Suprapubic skin (tissue), 4 donors: ENCODE data around the gene NPHP4. TPM values are rescaled to one million over a fixed set of nuclear protein-coding genes. Genes with fewer than 3 reads are reported as not detected.

Experiments
- DNase-seq, 2 donors: peaks; one replicate each; pipeline ENCODE4 v3.0.0-alpha.2; 2019; ENCODE audit warnings: low spot score in 2 of 2
- H3K27ac ChIP-seq: fragments of 200-600 bp; sonication (generic); one replicate; pipeline ENCODE4 v1.5.1; 2019
- H3K27me3 ChIP-seq: fragments of 200-600 bp; sonication (generic); one replicate; pipeline ENCODE4 v1.5.1; 2019
- H3K36me3 ChIP-seq: fragments of 200-600 bp; sonication (generic); one replicate; pipeline ENCODE4 v1.5.1; 2019
- H3K4me1 ChIP-seq: fragments of 200-600 bp; sonication (generic); one replicate; pipeline ENCODE4 v1.5.1; 2019
- H3K4me3 ChIP-seq: fragments of 200-600 bp; sonication (generic); one replicate; pipeline ENCODE4 v1.5.1; 2019; ENCODE audit warnings: mild to moderate bottlenecking
- H3K9me3 ChIP-seq: fragments of 200-600 bp; sonication (generic); one replicate; pipeline ENCODE4 v1.5.1; 2019
- EP300 ChIP-seq: sonication (generic); formaldehyde crosslinking; IDR thresholded peaks from one replicate; pipeline ENCODE4 v1.6.1; 2017; ENCODE audit warnings: antibody characterized with exemption
- POLR2A ChIP-seq, 2 donors: fragments of 450-650 bp; IDR thresholded peaks; one replicate each; pipeline ENCODE4 v1.6.1; 2017; ENCODE audit warnings: antibody characterized with exemption in 2 of 2, mild to moderate bottlenecking in 2 of 2, moderate library complexity in 2 of 2
- POLR2AphosphoS5 ChIP-seq, 3 donors: sonication (generic); formaldehyde crosslinking; IDR thresholded peaks; one replicate each; pipeline ENCODE4 v1.6.1; 2017; ENCODE audit warnings: antibody characterized with exemption in 3 of 3
- WGBS: methylation state at CpG from one replicate; pipeline ENCODE4 v1.1.5; 2018; 5-methylcytosine and 5-hydroxymethylcytosine counted together
- total RNA-seq, 4 donors: library from RNA; depleted of rRNA; stranded (reverse); fragments of >200 nt; gene quantifications; one replicate each; pipeline ENCODE4 v1.1.0, GENCODE V29; 2016
- TF ChIP-seq, protein P1 (sequence below), 2 donors: fragments of 200-600 bp in 1 of 2; fragments of 450-650 bp in 1 of 2; sonication (generic) in 1 of 2; IDR thresholded peaks; one replicate each; pipeline ENCODE4 v1.5.1; 2016 to 2019; ENCODE audit warnings: antibody characterized with exemption in 2 of 2, mild to moderate bottlenecking in 1 of 2, moderate library complexity in 1 of 2

NPHP4 gene
- total RNA-seq, 4 donors from 2014 or later, result 26.3 to 33.7 (median 29.1) TPM

DNA sequence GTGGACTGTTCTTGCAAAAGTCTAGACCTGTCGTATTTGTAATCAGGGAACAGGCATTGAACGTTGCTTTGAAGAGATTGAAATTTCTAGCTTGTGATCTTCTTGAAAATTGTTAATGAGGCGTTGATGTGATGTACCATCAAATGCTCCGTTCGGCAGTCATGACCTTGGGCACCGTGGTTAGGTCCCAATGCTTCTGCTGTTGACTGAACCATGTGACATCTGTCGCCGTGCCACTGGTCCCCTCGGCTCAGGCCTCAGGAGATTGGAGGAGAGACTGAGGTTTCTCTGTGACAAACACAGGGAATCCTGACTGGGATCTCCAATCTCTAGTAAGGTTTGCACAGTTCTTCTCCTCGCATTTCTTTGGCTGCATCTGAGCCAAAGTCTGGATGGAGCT, 35.4 kb upstream of the NPHP4 start:
- Histone ChIP-seq H3K36me3 (no peaks in the 10 kb centered on the region), H3K9me3 (no peaks in the 10 kb centered on the region), H3K27me3 (peaks cover 9% of the 10 kb centered on the region), H3K27ac (no peak overlapping the region), H3K4me3 (peak overlapping the region; percentile 10), H3K4me1 (peaks cover 22% of the 10 kb centered on the region)
- no peak for DNase-seq
- WGBS, result 65% methylated on average over 10 of the region's 10 CpGs
- TF ChIP-seq, protein P1, sequence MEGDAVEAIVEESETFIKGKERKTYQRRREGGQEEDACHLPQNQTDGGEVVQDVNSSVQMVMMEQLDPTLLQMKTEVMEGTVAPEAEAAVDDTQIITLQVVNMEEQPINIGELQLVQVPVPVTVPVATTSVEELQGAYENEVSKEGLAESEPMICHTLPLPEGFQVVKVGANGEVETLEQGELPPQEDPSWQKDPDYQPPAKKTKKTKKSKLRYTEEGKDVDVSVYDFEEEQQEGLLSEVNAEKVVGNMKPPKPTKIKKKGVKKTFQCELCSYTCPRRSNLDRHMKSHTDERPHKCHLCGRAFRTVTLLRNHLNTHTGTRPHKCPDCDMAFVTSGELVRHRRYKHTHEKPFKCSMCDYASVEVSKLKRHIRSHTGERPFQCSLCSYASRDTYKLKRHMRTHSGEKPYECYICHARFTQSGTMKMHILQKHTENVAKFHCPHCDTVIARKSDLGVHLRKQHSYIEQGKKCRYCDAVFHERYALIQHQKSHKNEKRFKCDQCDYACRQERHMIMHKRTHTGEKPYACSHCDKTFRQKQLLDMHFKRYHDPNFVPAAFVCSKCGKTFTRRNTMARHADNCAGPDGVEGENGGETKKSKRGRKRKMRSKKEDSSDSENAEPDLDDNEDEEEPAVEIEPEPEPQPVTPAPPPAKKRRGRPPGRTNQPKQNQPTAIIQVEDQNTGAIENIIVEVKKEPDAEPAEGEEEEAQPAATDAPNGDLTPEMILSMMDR (IDR thresholded peaks at IDR 0.05), result no peak
- TF ChIP-seq POLR2A (IDR thresholded peaks at IDR 0.05) (no peak), EP300 (no peak), POLR2AphosphoS5 (IDR thresholded peaks at IDR 0.05) (no peak)

DNA sequence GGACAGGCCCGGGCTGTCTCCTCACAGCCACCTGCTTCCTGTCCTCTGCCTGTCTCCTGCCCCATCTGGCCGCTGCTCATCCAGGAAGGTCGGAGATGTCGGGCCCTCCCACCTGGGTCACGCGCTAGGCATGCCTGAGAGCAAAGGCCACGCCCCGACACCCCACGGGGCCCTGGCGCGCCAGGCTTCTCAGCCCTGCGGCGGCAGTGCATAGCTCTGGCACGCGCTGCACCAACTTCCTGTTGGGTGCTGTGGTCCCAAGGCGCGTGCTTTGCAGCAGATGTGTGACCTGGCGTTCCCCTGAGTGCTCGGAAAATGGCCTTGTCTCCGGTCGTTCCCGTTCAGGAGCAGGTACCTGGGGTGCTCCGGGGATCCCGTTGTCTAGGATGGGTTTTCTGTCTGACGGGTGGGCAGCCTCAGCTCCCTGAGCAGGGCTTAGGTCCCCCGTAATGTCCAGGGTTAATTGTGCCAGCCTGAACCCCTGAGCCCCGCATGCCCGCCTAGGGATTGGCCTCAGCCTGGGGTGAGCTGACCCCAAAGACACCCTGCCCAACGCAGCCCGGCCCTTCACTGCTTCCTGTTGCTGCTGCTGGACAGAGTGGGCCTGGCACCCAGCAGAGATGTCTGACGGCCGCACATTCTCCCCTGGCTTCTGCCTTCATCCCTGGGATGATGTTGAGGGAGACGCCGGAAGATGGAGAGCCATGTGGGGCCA, 34.0 kb upstream of the NPHP4 start:
- H3K4me1 ChIP-seq, result peaks cover 22% of the 10 kb centered on the region
- WGBS, result 51% methylated on average over 7 of the region's 34 CpGs
- H3K9me3 ChIP-seq, result no peaks in the 10 kb centered on the region
- TF ChIP-seq, protein P1 (IDR thresholded peaks at IDR 0.05), result no peak
- TF ChIP-seq POLR2A (IDR thresholded peaks at IDR 0.05), result no peak
- peak in 1 of 3 donors; percentile 63 for TF ChIP-seq POLR2AphosphoS5 (IDR thresholded peaks at IDR 0.05)
- TF ChIP-seq EP300, result no peak
- DNase-seq, result peak; percentile 86 to 89
- peak overlapping the region; percentile 39 for H3K4me3 ChIP-seq
- H3K36me3 ChIP-seq, result no peaks in the 10 kb centered on the region
- peak overlapping the region; percentile 45 for H3K27ac ChIP-seq
- H3K27me3 ChIP-seq, result peaks cover 9% of the 10 kb centered on the region

DNA sequence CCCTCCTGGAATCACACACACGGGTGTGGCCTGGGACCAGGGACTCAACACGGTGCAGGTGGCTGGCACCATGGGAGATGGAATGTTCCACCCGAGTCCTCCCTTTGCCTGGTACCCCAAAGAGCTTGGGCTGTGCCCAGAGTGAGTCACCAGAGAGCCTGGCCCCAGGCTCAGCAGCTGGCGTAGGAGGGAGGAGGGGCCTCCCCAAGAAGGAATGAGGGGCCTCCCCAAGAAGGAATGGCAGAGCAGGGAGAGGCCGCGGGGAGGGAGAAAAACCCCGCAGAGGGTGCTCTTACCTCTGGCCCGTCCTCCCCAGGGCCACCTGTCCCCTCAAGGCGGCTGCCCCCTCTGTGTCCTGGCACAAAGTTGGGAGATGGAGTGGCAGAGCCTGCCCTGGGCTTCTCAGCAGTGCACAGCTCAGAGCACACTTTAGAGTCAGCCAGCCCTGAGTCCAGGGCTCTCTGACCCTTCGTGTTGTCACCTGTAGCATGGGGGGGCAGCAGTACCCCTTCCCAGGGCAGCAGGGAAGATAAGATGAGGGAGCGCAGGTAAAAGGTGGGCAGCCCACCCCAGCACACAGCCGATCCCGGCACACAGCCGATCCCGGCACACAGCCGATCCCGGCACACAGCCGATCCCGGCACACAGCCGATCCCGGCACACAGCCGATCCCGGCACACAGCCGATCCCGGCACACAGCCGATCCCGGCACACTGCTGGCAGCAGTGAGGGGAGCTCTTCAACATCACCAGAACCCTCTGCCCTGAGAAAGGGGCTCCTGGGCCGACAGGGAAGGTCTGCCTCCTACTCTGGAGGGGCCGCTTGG, 33.3 kb upstream of the NPHP4 start:
- TF ChIP-seq POLR2AphosphoS5 (IDR thresholded peaks at IDR 0.05), result no peak
- TF ChIP-seq, protein P1 (IDR thresholded peaks at IDR 0.05), result no peak
- no peak for TF ChIP-seq POLR2A (IDR thresholded peaks at IDR 0.05)
- TF ChIP-seq EP300, result no peak
- no peaks in the 10 kb centered on the region for H3K36me3 ChIP-seq
- 31% methylated on average over 9 of the region's 29 CpGs for whole genome bisulfite sequencing
- DNase-seq, result no peak
- no peak overlapping the region for H3K27ac ChIP-seq
- H3K9me3 ChIP-seq, result no peaks in the 10 kb centered on the region
- peaks cover 22% of the 10 kb centered on the region for H3K4me1 ChIP-seq
- H3K4me3 ChIP-seq, result peak overlapping the region; percentile 39
- peaks cover 9% of the 10 kb centered on the region for H3K27me3 ChIP-seq

DNA sequence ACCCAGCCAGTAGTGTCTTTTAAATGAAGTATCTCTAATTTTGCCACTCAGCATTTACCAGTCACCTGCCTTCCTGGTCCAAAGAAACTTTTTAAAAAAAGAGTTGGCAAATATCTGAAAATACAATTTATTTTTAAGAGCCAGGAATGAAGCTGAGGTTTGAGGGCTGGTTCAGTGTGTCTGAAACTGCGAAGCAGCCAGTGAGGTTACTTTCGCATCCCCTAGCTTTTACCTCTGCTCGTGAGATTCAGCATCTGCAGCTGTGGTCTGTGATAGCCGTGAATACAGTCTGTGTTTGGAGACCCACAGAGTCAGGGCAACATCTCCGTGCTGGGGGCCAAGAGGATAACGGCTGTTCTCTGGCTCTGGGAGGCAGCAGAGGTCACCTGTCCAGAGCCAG, 32.2 kb upstream of the NPHP4 start:
- H3K9me3 ChIP-seq, result no peaks in the 10 kb centered on the region
- H3K27ac ChIP-seq, result no peak overlapping the region
- peaks cover 9% of the 10 kb centered on the region for H3K27me3 ChIP-seq
- TF ChIP-seq POLR2AphosphoS5 (IDR thresholded peaks at IDR 0.05) (no peak), EP300 (no peak), POLR2A (IDR thresholded peaks at IDR 0.05) (no peak)
- TF ChIP-seq, protein P1 (IDR thresholded peaks at IDR 0.05), result no peak
- peaks cover 22% of the 10 kb centered on the region for H3K4me1 ChIP-seq
- no peak overlapping the region for H3K4me3 ChIP-seq
- DNase-seq, result no peak
- WGBS, result 90% methylated on average over 6 of the region's 6 CpGs
- H3K36me3 ChIP-seq, result no peaks in the 10 kb centered on the region

DNA sequence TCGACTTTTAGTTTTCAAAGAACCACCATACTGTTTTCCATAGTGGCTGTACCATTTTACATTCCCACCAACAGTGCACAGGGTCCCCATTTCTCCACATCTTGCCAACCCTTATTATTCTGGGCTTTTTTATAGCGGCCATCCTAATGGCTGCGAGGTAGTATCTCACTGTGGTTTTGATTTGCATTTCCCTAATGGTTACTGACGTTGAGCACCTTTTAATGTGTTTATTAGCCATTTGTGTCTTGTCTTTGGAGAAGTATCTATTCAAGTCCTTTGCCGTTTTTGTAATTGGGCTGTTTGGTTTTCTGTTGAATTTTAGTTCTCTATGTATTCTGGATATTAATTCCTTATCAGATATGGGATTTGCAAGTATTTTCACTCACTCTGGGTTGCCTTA, 31.1 kb upstream of the NPHP4 start:
- Histone ChIP-seq H3K27me3 (peaks cover 9% of the 10 kb centered on the region), H3K36me3 (no peaks in the 10 kb centered on the region), H3K4me3 (no peak overlapping the region), H3K4me1 (peaks cover 18% of the 10 kb centered on the region), H3K9me3 (no peaks in the 10 kb centered on the region), H3K27ac (no peak overlapping the region)
- TF ChIP-seq POLR2AphosphoS5 (IDR thresholded peaks at IDR 0.05) (no peak), POLR2A (IDR thresholded peaks at IDR 0.05) (no peak), EP300 (no peak)
- TF ChIP-seq, protein P1 (IDR thresholded peaks at IDR 0.05), result no peak
- 77% methylated on average over 5 of the region's 5 CpGs for WGBS
- DNase-seq, result no peak
